ENCODE measurements around the gene CDK2AP2.
"Not testable (repeated sequence)": the region's sequence is repeated elsewhere in the genome, so short reads cannot be mapped to it uniquely, and the experiment has no call there.

The CDK2AP2 gene

DNA sequence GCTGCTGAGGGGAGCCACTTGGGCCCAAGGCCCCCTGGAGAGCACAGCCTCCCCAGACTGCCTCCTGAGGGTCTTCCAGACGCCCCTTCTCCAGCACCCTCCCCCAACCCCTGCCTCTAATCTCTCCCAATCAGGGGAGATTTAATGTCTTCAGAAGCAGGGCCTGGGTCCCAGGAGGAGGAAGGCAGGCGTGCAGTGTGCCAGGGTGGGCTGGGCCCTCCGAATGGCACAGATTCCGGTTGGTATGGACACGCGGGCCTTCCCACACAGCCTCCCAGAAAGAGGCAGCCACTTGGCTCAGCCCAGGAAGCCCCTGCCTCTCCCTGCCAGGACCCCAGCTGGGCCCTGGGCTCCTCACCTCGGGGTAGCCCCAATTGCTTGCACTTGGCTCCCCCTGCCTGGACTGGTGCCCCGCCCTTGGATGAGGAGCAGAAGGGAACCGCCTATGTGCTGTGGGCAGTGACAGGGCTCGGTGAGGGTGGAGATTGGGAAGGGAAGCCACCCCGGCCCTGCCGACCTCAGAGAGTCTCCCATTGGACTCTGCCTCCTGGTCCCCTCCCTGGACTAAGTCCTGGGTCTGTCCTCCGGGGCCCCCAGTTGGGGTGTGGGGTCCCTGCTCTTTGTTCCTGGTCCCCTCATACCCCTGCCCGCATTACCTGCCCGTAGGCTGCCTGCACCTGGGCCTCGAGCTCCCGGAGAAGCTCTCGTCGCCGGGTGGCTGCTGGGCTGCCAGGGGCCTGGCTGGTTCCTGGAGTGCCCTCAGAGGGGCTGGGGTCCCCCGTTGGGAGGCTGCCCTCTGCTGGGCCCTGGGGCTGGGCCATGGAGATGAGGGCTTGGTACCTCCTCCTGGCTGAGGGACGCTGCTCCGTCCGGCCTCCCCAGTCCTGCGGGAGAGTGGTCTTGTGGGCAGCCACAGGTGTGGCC lies 15.9 kb upstream of the CDK2AP2 start:
- no peak for DNase-seq

DNA sequence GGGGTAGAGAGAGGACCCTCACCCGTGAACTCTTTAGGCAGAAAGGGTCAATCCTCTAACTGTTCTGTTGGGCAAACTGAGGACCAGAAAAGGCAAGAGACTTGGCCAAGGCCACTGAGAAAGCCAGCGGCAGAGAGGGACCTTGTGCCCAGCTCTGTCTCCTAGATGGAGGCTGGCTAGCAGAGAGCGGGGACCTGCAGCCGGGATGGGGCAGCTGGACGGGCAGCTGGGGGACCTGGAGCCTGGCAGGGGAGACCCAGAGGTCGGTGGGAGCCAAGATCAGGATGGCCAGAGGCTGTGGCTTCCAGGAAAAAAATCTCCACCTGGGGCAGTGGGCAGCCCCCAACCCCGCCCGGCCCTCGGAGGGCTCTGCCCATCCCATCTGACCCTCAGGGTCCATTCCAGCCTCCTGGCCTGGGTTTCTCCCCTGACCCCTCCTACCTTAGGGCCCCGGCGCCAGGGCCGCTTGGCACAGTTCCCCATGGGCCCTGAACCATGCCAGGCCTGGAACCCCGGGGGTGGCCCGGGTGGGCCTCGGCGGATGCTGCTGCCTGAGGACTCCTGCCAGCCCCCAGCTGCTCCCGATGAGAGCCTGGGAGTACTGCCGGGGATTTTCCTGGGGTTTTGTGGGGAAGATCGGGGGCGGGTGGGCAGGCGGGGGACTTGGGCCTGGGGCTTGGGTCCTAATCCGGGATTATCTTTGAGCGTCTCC lies 15.0 kb upstream of the CDK2AP2 start, which contains the start of gene CABP2:
Gene CABP2 (minus strand): TSS at position 603 of the 712 bp plus-strand sequence. CDS start 120 bp downstream, at position 483.
- no peak for DNase-seq

DNA sequence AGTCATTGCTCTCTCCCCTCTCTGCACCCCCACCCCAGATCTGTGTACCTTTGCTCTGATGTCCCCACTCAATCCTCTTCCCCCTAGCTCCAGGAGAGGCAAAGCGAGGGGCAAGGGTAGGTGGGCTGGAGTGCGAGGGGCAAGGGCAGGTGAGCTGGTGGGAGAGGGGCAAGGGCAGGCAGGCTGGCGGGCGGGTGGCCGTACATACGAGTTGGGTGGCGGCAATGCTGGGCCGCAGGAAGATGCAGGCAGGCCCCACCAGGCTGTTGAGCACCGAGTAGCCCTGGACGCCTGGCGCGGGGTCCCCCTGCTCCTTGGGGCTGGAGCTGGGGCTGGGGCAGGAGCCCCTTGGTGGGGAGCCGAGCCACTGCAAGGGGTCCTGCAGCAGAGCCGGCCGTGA lies 14.4 kb upstream of the CDK2AP2 start:
- no peak for DNase-seq

DNA sequence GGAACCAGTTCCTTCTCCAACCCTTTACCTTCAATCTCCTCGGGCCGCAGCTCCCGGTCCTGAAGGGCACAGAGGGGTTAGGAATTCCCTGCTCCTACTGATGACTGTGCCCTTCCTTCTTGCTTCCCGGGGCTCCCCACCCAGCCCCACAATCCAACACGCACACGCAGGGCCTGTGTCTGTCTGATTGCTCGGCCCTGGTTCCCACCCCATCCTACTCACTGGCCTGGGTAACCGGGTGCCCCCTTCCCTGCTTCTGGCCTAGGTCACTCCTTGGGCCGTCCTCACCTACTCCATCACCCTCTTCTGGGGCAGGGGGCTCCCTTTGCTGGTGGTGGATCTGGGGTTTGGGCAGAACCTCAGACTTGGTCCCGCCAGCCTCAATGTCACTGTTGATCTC lies 14.0 kb upstream of the CDK2AP2 start:
- no peak for DNase-seq

DNA sequence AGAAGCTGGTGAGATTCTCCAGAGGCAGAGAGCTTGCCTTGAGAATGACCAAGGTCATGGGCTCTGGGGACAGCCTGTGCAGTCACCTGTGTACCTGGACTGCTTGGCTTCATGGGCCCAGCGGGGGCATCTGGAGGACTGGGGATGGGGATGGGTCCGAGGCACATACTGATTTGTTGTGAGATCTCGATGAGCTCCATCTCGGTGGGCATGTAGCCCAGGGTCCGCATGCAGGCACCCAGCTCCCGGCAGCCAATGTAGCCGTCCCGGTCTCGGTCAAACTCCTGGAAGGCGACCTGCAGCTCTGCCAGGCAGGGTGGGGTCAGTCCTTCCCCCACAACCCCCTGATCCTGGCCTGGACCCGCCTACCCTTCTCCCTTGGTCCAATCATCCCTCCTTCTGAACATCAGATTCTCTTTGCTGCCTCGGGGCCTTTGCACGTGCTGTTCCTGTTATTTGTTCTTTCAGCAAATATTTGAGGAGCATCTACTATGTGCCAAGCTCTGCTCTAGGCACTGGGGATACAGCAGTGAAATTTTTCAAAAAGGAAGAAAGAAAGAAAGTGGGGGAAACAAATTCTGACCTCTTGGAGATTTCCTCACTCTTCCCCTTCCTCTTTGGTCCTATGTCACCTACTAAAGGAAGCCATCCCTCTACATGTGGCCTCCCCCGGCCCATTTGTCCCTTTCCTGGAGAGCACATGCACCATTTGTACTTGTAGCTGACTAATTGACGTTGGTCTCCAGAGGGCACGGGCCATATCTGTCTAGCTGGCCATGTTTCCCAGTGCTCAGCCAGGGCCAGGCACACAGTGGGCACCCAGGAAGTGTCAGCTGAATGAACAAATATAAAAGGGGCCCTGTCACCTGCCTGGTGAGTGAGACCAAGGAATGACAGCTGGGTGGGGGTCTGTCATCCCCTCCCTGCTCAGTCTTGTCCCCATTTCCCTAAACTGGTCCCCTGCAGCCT lies 13.2 kb upstream of the CDK2AP2 start:
- DNase-seq, result no peak

DNA sequence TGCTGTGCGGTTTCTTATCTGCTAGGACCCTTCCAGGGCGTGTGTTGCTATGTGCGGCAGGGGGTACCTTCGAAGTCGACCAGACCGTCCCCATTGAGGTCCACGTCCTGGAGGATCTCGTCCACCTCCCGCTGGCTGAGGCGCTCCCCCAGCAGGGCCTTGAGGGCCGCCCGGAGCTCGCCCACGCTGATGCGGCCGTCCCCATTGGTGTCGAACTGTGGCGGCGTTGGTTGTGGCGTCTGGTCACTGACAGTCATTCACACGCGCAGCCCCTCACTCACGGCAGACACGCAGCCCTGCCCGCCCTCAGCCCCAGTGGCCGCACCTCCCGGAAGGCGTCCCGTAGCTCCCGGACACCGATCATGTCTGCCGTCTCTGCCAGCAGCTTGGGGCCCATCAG lies 11.8 kb upstream of the CDK2AP2 start:
- no peak for DNase-seq

DNA sequence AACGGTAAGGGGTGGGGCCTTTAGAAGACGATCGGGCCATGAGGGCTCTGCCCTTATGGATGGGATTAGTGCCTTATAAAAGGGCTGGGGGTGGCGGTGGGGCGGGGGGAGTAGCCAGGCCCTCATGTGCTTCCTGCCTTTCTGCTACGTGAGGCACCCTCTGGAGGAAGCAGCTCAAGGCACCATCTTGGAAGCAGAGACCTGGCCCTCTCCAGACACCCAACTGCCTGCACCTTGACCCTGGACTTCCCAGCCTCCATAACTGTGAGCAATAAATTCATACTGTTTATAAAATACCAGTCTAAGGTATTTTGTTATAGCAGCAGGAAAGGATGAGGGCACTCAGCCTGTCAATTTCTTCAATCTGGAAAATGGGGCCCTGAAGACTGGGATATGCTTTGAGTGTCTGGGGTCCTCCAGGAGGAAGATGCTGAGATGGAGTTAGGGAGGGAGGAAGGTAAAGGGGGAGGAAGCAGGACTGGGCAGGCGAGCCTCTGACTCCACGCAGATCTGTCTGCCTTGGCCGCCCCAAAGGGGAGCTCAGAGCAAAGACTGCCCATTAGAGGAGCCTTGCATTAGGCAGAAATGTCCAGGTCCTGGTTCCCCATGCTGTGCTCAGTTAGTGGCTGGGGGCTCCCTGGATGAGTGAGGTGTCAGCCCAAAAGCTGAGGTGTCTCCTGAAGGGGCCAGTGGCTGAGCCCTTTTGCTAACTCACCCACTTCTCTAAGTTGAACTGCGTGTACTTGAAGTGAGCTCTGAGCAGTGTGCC lies 10.0 kb upstream of the CDK2AP2 start:
- no peak for DNase-seq

DNA sequence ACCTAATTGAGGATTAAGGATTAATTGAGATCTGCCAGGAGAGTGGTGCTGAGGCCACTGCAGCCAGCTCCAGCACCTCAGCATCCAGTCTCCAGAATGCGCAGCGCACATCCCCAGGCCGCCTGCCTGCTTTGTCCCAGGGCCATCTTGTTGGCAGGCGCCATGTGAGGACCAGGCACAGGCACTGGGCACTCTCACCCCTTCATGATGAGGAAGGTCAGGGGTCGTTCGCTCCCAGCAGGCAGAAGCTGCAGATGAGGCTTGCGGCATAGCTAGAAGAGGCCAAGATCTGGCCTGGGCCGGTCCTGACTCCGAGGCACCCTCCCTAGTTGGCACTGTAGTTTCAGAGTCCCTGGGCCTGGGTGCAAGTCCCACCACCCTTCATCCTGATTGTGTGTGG lies 8.8 kb upstream of the CDK2AP2 start:
- DNase-seq, result no peak

DNA sequence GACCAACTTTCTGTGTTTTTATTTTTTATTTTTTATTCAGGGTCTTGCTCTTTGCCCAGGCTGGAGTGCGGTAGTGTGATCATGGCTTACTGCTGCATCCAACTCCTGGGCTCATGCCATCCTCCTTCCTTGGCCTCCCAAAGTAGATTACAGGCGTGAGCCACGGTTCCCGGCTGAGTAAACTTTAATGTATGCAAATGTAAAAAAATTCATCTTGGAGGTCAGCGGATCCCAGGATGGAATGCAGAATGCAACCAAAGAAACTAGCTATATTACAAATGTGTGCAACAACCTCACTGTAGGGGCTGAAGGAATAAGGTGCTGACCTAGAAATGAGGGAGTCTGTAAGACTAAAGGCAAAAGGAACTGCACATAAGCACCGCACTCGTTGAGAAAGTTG lies 6.2 kb upstream of the CDK2AP2 start:
- DNase-seq, result no peak

DNA sequence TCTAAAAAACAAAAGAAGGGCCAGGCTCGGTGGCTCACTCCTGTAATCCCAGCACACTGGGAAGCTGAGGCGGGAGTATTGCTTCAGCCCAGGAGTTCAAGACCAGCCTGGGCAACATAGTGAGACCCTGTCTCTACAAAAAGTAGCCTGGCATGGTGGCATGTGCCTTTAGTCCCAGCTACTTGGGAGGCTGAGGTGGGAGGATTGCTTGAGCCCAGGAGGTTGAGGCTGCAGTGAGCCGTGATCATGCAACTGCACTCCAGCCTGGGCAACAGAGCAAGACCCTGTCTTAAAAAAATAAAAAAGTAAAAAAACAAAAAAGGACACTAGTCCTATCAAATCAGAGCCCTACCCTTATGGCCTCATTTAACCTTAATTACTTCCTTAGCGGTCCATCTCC lies 3.6 kb upstream of the CDK2AP2 start:
- not testable (repeated sequence) for DNase-seq

DNA sequence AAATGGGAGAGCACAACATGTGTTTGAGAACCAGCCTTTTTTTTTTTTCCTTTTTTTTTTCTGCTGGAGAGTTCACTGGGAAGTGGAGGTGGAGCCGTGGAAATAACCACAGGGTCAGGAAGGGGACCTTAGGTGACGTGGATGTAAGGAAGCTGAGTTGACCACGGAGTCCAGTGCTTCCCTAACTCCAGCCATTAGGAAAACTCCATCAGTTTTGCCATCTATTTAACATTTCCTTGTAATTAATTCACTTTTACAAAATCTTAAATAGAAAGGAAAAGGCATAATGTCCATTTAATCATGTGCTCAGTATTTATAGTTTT lies 2.0 kb upstream of the CDK2AP2 start:
- no peak for DNase-seq

DNA sequence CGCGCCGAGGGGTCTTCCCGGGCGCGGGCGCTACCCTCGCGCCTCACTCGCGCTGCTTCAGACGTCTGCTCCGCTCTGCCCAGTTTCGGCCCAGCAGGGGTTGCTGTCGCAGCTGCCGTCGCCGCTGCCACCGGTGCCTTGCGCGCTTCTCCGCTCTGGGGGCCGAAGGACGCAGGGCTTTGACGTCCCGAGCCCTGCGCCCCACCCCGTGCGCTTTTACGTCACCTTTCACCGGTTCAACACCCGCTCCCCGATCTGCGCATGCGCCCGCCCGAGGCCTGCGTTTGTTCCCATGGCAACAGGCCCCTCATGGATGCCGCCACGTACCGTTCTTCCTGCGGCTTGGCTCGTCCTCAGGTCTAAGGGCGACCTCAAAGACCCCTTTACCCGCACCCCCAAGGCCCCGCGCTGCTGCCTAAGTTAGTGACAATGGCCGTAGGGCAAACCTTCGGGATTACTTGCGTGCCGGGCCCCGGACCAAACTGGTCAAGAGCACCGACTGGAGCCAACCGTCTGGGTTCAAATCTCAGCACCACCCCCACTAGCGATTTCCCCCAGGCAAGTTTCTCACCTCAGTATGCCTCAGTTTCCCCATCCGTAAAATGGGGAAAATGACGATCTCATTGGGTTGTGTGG lies 642 bp upstream of the CDK2AP2 start:
- DNase-seq, result peak; percentile 100

DNA sequence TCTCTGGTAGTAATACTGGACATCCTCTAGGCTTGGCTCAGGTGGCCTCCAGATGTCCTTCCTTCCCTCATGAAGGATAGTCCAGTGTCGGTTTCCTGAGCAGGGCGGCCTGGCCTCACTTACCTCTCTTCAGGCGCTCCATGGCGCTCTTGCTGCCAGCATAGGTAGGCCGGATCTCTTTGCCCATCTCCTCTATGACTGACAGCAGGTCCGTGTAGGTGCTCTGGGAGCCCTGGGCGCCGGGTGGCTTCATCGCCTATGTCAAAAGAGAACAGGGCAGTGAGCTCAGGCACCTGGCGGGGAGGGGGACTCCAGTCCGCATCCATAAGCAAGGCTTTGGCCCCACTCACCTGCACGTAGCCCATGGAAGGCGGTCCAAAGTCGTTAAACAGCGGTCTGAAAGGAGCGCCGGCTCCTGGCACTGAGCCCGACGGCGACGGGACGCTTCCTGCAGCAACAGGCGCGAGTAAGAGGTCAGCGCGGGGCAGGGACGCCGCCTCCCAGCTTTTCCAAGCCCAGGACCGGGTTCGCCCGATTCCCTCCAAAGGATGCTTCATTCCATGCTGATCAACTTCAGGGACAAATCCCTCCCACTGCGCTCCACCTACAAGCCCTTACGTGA lies 609 bp downstream of the CDK2AP2 start:
- no peak for DNase-seq

DNA sequence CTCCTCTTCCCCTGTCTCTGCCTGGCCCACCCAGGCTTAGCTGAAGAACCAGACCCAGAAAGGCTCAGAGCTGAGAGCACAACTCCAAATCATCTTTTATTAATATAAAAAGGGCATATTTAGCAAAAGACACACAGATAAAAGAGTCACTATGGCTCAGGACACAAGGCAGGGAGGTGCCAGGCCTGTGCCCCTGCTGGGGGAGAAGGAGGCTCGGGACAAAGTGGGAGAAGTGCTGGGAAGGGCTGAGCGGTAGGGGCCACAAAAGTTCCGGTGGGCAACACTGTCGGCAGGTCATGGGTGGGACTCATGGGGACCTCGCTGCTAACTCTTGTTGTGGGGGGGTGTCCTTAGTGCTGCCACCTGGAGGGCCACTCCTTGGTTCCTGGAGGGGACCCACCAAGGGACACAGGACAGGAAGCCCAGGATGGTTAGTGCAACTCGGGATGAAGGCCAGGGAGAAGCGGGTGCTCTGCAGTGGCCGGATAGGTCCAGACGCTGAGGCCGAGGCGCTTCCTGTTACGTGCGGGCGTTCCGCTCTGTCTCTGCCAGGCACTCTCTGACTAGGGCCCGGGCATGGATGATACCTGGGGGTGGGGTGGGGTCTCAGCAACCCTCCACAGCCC lies 1.4 kb downstream of the CDK2AP2 start:
- DNase-seq, result no peak

DNA sequence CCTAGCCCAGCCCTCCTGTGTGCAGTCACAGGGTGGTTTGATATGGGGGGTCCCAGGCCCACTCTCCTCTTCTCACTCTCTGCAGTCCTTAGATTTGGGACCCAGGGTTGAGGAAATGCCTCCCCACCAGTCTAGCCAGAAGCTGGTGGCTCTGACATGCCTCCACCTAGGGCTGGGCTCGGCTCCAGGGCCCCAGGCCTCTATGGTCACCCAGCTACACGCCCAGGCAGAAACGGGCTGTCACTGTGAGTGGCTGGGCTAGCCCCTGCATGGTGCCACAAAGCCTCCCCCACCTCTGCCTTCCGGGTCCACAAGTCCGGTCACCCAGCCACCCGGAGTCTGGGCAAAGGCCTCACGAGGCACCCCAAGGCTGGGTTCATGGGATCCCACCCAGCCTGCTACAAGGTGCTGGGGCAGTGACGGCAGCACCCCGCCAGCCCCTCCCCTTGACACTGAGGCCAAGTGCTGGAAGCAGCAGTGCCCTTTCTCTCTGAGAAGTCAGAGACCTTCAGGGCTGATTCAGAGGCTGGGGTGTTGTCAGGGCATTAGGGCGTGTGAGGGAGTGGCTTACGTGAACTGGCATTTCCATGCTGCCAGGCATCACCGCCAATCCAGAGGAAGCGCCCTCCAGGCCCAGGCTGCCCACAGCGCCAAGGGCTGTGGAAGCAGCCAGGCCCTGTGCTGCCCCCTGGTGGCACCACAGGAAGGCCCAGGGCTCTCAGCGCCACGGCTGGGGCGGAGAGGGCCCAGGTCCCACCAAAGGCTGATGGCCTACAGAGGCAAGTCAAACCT lies 2.2 kb downstream of the CDK2AP2 start:
- peak; percentile 87 for DNase-seq

DNA sequence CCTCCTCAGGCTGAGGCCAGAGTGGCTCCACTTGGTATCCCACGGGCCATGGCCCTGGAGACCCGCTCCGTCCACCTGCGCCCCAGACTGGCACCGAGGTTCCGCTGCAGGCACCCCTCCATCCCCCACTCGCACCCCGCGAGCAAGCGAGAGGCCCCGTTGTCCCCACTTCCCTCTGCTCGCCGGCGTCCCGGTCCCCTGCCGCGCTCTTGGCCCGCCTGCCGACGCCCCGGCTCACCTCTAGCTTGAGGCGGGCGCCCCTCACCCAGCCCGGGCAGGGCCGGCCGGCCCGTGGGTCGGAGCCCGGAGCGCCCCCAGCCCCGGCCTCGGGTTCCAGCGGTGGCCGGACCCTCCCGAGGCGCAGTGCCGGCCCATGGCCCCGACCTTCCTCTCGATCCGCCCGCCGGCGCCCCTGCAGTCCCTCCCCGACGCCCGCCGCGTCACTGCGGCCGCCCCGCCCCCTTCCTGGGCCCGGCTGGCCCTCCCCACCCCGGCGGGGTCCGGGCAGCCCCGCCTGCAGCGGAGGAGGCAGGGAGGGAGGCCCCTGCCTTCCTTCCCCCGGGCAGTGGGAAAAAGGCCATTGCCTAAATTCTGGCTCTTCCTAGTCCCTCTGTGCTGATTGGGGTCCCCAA lies 2.9 kb downstream of the CDK2AP2 start, which contains the start of gene PITPNM1:
Gene PITPNM1 (minus strand): TSS at position 414 of the 632 bp plus-strand sequence. CDS start 1,183 bp downstream, outside the sequence.
- peak; percentile 79 for DNase-seq

DNA sequence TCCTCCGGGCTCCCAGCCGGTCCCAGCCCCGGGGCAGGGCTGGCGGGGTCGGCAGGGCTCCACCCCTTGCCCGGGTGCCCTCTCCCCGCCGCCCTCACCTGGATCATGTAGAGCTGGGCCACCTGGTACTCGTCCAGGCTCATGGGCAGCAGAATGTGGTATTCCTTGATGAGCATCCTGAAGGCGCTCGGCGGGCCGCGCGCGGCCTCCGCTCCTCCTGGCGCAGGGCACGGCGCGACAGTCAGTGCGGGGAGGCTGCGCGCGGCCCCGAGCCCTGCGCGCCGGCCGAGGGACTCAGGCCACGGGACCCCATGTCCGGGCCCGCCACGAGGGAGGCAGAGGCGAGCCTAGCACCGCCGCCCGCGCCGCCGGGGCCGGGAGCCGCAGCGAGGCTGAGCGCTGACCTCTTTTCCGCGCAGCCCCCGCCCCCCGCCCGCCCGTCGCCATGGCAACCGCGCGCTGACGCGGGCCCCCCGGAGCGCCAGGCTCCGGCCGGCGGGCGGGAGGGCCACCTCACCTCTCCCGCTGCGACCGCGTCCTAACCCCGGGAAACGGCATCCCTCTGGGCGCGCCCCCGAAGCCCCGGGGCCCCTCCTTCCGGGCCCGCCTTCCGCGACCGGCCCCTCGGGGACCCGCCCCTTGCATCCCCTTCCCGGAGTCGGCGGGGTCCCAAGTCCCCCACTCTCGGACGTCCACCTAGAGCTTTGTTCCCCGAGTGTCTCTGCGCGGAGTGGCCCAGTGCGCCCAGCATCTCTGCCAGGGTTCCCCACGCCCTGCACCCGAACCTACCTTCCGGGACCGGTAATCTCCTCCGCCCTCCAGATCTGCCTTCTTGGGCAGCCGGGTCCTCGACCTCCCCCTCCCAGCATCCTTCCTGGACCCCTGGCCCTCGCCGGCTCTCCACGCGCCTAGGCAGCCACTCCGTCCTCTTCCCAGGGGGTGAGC lies 3.7 kb downstream of the CDK2AP2 start:
- DNase-seq, result peak; percentile 36
